Measurements from ENCODE around the gene KLK3.
A peak's percentile ranks its signal among the peaks of the same experiment; 100 is the strongest.
"Not testable (repeated sequence)": the region's sequence is repeated elsewhere in the genome, so short reads cannot be mapped to it uniquely, and the experiment has no call there.

The KLK3 gene

DNA sequence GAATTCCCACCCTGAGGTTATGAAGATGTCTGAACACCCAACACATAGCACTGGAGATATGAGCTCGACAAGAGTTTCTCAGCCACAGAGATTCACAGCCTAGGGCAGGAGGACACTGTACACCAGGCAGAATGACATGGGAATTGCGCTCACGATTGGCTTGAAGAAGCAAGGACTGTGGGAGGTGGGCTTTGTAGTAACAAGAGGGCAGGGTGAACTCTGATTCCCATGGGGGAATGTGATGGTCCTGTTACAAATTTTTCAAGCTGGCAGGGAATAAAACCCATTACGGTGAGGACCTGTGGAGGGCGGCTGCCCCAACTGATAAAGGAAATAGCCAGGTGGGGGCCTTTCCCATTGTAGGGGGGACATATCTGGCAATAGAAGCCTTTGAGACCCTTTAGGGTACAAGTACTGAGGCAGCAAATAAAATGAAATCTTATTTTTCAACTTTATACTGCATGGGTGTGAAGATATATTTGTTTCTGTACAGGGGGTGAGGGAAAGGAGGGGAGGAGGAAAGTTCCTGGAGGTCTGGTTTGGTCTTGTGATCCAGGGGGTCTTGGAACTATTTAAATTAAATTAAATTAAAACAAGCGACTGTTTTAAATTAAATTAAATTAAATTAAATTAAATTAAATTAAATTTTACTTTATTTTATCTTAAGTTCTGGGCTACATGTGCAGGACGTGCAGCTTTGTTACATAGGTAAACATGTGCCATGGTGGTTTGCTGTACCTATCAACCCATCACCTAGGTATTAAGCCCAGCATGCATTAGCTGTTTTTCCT lies 7.0 kb downstream of the KLK3 start:
- DNase-seq (ENCODE audit: low read depth in 2 of 2) = no peak

DNA sequence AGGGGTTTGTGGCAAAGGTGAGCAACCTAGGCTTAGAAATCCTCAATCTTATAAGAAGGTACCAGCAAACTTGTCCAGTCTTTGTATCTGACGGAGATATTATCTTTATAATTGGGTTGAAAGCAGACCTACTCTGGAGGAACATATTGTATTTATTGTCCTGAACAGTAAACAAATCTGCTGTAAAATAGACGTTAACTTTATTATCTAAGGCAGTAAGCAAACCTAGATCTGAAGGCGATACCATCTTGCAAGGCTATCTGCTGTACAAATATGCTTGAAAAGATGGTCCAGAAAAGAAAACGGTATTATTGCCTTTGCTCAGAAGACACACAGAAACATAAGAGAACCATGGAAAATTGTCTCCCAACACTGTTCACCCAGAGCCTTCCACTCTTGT lies 14.8 kb downstream of the KLK3 start:
- DNase-seq (ENCODE audit: low read depth in 2 of 2) = no peak

DNA sequence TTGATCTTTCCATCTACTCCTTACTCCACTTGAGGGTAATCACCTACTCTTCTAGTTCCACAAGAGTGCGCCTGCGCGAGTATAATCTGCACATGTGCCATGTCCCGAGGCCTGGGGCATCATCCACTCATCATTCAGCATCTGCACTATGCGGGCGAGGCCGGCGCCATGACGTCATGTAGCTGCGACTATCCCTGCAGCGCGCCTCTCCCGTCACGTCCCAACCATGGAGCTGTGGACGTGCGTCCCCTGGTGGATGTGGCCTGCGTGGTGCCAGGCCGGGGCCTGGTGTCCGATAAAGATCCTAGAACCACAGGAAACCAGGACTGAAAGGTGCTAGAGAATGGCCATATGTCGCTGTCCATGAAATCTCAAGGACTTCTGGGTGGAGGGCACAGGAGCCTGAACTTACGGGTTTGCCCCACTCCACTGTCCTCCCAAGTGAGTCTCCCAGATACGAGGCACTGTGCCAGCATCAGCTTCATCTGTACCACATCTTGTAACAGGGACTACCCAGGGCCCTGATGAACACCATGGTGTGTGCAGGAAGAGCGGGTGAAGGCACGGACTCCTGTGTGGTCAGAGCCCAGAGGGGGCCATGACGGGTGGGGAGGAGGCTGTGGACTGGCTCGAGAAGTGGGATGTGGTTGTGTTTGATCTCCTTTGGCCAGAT lies 15.8 kb downstream of the KLK3 start:
- peak; percentile 11 to 30 for DNase-seq (ENCODE audit: low read depth in 2 of 2)

DNA sequence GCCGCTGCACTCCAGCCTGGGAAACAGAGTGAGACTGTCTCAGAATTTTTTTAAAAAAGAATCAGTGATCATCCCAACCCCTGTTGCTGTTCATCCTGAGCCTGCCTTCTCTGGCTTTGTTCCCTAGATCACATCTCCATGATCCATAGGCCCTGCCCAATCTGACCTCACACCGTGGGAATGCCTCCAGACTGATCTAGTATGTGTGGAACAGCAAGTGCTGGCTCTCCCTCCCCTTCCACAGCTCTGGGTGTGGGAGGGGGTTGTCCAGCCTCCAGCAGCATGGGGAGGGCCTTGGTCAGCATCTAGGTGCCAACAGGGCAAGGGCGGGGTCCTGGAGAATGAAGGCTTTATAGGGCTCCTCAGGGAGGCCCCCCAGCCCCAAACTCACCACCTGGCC lies 18.3 kb downstream of the KLK3 start, which contains the start of gene KLK2:
Gene KLK2, plus strand, starts transcription at position 384 of the 400 bp plus-strand sequence. CDS start 35 bp downstream, outside the sequence.
- no peak for DNase-seq (ENCODE audit: low read depth in 2 of 2)

DNA sequence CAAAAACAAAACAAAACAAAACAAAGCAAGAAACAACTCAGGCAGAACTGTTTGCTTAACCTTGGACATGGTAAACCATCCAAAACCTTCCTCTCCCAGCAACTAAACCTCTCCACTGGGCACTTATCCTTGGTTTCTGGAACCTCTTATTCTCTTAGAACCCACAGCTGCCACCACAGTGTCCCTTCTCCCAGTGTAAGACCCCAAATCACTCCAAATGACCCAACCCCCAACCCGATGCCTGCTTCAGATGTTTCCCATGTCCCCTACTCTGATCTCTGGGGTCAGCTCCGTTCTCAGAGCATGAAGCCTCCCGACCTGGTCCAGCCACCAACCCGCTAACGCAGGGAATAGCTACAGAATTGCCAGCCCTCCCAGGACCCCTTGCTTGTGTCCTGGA lies 19.5 kb downstream of the KLK3 start:
- DNase-seq (ENCODE audit: low read depth in 2 of 2) = no peak

DNA sequence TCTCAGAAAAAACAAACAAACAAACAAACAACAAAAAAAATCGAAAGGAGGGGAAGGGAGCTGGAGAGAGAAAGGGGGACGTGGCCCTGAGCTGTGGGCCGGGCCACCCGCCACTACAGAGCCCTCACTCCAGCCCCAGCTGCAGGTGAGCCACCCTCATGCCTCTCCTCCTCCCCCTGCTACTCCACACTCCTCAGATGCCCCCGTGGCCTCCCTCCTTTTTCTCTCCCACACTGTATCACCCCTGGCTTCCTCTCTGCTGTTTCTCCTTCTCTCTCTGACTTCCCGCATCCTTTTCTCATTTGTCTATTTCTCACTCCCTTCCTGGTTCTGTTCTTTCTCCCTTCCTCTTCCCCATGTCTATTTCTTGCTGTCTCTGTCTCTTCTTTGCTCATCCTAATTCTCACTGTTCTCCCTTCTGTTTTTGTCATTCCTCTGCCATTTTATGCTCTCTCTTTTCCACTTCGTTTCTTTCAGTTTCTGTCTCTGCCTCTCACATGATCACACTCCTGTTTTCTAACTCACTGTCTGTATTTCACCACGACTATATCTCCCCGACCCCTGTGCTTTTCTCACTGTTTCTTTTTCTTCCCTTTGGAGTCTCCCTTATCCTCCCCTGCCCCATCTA lies 21.2 kb downstream of the KLK3 start:
- no peak for DNase-seq (ENCODE audit: low read depth in 2 of 2)

DNA sequence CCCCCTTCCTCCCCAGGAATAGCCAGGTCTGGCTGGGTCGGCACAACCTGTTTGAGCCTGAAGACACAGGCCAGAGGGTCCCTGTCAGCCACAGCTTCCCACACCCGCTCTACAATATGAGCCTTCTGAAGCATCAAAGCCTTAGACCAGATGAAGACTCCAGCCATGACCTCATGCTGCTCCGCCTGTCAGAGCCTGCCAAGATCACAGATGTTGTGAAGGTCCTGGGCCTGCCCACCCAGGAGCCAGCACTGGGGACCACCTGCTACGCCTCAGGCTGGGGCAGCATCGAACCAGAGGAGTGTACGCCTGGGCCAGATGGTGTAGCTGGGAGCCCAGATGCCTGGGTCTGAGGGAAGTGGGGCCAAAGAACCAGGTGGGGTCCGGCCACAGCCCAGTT lies 21.7 kb downstream of the KLK3 start:
- DNase-seq (ENCODE audit: low read depth in 2 of 2) = no peak

DNA sequence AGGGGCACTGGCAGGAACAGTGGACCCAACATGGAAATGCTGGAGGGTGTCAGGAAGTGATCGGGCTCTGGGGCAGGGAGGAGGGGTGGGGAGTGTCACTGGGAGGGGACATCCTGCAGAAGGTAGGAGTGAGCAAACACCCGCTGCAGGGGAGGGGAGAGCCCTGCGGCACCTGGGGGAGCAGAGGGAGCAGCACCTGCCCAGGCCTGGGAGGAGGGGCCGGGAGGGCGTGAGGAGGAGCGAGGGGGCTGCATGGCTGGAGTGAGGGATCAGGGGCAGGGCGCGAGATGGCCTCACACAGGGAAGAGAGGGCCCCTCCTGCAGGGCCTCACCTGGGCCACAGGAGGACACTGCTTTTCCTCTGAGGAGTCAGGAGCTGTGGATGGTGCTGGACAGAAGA lies 22.6 kb downstream of the KLK3 start:
- DNase-seq (ENCODE audit: low read depth in 2 of 2) = no peak

DNA sequence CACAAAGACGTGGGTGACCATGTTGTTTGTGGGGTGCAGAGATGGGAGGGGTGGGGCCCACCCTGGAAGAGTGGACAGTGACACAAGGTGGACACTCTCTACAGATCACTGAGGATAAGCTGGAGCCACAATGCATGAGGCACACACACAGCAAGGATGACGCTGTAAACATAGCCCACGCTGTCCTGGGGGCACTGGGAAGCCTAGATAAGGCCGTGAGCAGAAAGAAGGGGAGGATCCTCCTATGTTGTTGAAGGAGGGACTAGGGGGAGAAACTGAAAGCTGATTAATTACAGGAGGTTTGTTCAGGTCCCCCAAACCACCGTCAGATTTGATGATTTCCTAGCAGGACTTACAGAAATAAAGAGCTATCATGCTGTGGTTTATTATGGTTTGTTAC lies 24.1 kb downstream of the KLK3 start:
- no peak for DNase-seq (ENCODE audit: low read depth in 2 of 2)

DNA sequence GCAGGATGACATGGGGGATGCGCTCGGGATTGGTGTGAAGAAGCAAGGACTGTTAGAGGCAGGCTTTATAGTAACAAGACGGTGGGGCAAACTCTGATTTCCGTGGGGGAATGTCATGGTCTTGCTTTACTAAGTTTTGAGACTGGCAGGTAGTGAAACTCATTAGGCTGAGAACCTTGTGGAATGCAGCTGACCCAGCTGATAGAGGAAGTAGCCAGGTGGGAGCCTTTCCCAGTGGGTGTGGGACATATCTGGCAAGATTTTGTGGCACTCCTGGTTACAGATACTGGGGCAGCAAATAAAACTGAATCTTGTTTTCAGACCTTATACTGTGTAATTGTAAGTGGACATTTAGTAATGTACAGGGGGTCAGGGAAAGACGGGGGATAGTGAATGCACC lies 25.5 kb downstream of the KLK3 start:
- DNase-seq (ENCODE audit: low read depth in 2 of 2) = no peak

DNA sequence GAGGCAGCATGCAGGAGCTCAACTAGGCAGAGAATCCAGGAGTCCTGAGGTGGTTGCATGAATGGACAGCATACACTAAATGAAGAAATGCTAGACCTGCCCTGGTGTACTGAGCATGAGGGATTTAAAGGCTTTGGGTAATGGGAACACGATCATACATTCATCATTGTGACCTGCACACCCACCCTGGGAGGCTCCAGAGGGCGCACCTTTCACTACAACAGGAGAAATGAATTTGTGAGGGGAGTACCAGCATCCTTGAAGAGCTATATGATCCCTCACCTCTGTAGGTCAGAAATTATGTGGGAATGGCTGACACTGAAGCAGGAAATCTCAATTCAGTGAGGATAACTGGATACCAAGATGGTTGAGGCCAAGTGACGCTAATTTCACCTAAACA lies 27.5 kb downstream of the KLK3 start:
- no peak for DNase-seq (ENCODE audit: low read depth in 2 of 2)

DNA sequence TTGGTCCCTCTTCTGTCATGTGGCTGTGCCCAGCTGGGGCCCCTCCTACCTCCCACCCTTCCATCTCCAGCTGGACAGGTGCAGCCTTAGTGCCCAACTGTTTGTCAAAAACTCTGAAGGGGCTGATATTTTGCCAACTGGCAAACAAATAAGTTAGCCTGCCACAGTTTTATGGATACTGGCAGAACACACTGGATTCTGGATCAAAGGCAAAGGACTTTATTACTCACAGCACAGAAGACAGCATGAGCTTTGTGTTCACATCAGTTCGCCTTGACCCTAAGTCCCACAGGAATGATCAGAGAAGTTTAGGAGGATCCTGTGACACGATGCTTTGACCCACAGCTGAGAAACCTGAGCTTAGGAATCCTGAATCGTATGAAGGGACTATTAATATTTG lies 34.9 kb downstream of the KLK3 start:
- DNase-seq (ENCODE audit: low read depth in 2 of 2) = no peak

DNA sequence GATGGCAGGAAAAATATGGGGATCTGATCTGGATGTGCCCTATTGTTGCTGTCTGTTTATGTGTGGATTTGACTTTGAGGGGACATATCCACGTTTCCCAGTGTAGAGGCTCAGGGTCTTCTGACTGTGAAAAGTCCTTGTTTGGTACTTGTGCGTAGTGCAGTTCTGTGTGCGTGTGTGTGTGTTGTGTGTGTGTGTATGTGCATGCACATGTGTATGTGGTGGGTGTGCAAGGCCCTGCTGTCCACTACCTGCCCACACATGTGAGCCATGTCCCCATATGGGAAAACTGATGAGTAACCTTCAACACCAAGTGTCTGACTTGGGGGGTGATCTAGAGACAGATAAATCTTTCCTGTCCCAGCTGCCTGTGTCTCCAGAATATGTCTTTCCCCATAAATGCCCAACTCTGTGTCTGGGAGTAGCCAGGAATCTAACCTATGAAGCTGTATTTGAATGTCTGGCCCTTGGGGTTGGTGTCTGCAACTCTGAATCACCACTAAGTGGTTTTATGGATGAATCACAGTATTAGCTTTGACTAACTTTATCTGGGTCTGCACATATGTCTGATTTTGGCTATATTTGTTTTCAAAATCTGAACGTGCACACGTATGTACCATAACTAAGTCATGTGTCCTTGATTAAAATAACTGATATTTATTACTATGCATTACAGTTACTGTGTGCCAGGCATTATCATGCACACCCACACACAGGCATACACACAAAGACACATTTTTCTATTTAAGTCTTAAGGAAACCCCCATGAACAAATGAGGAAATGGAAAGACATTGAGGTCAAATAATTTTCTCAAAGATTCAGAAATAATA lies 35.9 kb downstream of the KLK3 start:
- DNase-seq (ENCODE audit: low read depth in 2 of 2) = no peak

DNA sequence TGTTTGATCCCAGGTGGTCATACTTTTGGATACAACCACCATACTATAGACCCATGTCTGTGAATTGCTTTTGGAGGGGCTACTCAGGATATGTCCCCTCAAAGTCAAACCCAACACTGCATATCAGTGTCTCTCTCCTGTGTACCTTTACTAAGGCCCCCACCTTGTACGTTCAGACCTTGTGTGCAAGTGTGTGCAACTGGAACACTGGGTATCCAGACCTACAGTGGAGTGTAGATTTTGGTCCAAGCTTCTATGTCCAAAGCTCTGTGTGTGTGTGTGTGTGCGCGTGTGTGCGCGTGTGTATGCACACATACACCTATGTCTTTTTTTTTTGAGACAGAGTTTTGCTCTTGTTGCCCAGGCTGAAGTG lies 36.5 kb downstream of the KLK3 start:
- DNase-seq (ENCODE audit: low read depth in 2 of 2) = no peak

DNA sequence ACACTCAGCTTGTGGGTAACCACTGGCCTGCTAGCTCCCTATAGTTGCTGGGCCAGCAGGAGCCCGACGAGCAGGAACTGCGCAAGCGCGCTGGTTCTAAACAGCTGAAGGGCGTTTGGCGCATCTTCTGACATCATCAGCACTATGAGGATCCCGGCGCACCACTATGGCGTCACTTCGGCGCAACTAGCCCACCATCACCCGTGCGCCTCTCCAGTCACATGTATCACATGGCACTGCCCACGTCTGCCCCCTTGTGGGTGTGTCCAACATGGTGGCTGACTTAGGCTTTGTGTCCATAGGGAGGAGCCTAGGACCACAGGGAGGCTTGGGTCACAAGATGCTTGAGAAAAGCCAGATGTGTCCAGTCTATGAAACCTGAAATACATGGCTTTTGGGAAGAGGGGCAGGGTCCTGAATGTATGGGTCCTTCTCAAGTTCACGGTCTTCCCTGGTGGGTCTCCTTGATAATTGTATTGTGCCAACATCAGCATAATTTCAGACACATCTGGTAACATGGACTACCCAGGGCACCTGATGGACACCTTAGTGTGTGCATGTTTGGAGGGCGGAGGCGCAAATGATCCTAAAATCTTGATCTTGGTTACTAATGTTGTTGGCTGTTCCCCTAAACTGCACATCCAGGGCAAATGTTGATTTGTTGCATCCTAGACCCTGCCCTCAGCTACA lies 38.5 kb downstream of the KLK3 start:
- no peak for DNase-seq (ENCODE audit: low read depth in 2 of 2)

DNA sequence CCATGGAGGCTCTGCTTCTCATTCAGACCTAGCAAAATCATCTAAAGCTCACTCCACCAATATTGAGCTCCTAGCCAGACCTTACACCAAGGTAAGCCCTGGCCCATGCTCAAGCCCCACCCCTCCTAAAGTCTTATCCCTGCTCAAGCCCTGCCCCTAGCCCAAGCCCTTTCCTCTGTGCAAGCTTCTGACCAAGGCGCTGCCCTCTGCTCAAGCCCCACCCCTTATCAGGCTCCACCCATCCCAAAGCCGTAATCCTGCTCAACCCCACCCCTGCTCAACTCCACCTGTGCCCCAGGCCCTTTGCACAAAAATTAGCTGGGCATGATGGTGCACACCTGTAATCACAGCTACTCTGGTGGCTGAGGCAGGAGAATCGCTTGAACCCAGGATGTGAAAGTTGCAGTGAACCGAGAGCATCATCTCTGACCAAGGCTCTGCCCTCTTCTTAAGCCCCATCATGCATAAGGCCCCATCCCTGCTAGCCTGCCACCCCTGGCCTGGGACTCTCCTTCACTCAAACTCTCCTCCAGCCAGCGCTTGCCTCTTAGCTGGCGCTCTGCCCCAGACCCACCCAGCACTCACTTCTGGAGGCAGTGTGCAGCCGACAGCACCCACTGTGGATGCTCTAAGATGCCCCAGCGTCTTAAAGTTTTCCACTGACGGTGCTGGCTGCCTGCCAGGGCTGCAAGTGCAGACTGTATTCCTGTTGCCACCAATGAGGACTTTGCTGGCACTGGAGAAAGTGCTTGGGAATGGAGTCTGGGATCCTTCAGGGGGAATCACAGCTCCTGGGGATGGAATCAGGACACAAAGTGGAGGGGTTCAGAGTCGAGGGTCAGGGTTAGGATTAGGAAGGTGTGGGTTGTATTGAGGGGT lies 40.0 kb downstream of the KLK3 start:
- no peak for DNase-seq (ENCODE audit: low read depth in 2 of 2)

DNA sequence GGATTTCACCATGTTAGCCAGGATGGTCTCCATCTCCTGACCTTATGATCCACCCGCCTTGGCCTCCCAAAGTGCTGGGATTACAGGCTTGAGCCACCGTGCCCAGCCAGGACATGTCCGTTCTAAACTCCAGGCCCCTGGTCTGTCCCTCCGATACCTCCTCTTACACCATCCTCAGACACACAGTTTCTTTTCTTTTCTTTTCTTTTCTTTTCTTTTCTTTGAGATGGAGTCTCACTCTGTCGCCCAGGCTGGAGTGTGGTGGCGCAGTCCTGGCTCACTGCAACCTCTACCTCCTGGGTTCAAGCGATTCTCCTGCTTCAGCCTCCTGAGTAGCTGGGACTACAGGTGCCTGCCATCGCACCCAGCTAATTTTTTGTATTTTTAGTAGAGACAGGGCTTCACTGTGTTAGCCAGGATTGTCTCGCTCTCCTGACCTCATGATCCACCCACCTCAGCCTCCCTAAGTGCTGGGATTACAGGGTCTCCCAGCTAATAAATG lies 41.4 kb downstream of the KLK3 start:
- not testable (repeated sequence) for DNase-seq (ENCODE audit: low read depth in 2 of 2)

DNA sequence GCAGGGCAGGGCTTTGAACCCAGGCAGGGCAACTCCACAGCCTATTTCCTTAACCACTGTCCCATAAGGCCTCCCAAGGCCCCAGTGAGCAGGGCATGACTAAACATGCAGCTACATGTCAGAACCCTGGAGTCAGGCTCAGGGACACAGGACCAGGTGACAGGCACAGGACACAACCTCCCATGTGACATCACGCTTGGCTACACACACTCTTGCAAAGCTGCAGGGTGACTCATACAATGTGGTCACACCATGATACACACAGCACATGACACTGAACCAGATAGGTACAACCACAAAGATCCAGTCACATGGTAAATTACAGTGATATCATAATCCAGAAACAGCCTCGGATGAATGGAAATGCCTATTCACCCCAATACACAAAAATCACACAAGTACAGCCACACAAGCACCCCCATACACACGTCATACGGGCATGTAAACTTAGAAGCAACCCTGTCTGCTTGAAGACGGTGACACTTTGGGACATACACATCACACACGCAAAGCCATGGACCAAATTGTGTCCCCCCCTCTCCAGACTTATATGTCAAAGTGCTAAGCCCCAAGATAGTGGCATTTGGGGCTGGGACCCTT lies 42.0 kb downstream of the KLK3 start:
- no peak for DNase-seq (ENCODE audit: low read depth in 2 of 2)

DNA sequence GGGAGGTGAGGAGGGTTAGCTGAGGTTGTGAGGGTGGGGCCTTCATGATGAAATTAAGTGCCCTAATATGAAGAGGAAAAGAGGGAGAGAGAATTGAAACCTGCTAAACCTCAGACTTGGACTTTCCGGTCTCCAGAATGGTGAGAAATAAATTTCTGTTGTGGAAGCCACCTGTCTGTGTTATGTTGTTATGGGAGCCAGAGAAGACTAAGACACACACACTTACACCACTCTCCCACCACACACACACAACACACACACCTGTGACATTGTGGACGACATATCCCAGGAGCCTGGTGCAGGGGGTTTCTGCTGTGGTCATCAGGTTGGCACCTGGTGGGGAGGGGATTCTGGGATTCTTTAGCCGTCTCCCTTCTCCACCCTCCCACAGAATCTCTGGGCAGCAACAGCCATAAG lies 42.5 kb downstream of the KLK3 start:
- DNase-seq (ENCODE audit: low read depth in 2 of 2) = no peak

DNA sequence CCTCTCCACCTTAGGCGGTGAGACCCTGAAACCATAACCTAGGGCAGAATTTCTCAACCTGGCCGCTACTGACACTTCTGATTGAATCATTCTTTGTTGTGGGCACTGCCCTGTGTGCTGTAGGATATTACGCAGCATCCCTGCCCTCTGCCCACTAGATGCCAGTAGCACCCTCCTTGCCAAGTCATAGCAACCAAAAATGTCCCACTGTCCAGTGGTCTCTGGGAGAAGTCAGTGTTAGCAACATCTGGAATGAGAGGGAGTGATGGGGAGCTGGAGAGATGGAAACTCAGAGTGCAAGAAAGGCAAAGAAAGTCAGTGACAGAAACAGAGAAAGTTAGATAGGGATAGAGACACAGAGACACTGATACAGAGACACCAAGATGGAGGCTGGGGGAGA lies 42.9 kb downstream of the KLK3 start:
- DNase-seq (ENCODE audit: low read depth in 2 of 2) = no peak

Measured in stimulated activated CD8-positive, alpha-beta memory T cell treated with anti-CD3 and anti-CD28 coated beads, Interleukin-2, amount 100 ng/mL, for 48 hours (primary cell).